Body of pancreas (tissue), 4 donors: ENCODE measurements around the gene TNFRSF11A. TPM values are rescaled to one million over a fixed set of nuclear protein-coding genes. Genes with fewer than 3 reads are reported as not detected.

ENCODE experiments used
- ATAC-seq: fragments of 150-250 bp; one replicate; pipeline ENCODE4 v1.9.1; 2016
- DNase-seq, 4 donors: peaks; one replicate each; pipeline ENCODE4 v3.0.0-alpha.2; 2019
- H3K27ac ChIP-seq, 4 donors: fragments of 200-600 bp; sonication (generic); 1 replicate in 3 of 4; 2 replicates in 1 of 4; pipeline versions ENCODE4 v1.5.1 to v1.6.1; 2016 to 2019; ENCODE audit warnings: mild to moderate bottlenecking in 1 of 4, mixed read lengths in 1 of 4, moderate library complexity in 1 of 4
- H3K27me3 ChIP-seq, 2 donors: fragments of 200-600 bp; sonication (generic); one replicate each; pipeline ENCODE4 v1.6.0; 2016; ENCODE audit warnings: mild to moderate bottlenecking in 1 of 2
- H3K36me3 ChIP-seq, 2 donors: fragments of 200-600 bp; sonication (generic); replicated peaks in 1 of 2; 2 replicates each; pipeline ENCODE4 v1.5.1; 2016; ENCODE audit warnings: low read depth in 2 of 2; ENCODE audit not compliant: insufficient read depth in 1 of 2
- H3K4me1 ChIP-seq: fragments of 200-600 bp; sonication (generic); one replicate; pipeline ENCODE4 v1.6.0; 2016
- H3K4me3 ChIP-seq, 2 donors: fragments of 200-600 bp; sonication (generic); 1 replicate in 1 of 2; 2 replicates in 1 of 2; pipeline ENCODE4 v1.5.1; 2016 to 2019
- H3K9me3 ChIP-seq, 3 donors: fragments of 200-600 bp; sonication (generic); 1 replicate in 2 of 3; 2 replicates in 1 of 3; pipeline ENCODE4 v1.5.1; 2016
- POLR2A ChIP-seq, 3 donors: fragments of 450-650 bp; IDR thresholded peaks; one replicate each; pipeline ENCODE4 v1.6.1; 2016; ENCODE audit warnings: antibody characterized with exemption in 3 of 3, mild to moderate bottlenecking in 2 of 3
- WGBS, 2 donors: methylation state at CpG; one replicate each; pipeline ENCODE4 v1.1.5; 2017; 5-methylcytosine and 5-hydroxymethylcytosine counted together
- intact Hi-C: fragments of 100-400 bp; cut with DNase I; formaldehyde crosslinking; loops from one replicate; pipeline ENCODE4 v1.15.1; 2023
- total RNA-seq, 2 donors: library from RNA; depleted of rRNA; stranded (reverse); fragments of >200 nt; gene quantifications; one replicate each; pipeline ENCODE4 v1.1.0, GENCODE V29; 2016
- TF ChIP-seq, protein P1 (sequence below), 7 experiments: fragments of 450-650 bp in 4 of 7; fragments of 200-600 bp in 3 of 7; sonication (generic) in 3 of 7; IDR thresholded peaks; one replicate each; pipeline ENCODE4 v1.5.1; 2016 to 2019; ENCODE audit warnings: antibody characterized with exemption in 7 of 7

TNFRSF11A gene
- total RNA-seq, 2 donors from 2014 or later: 3.3 to 3.4 TPM

GRCh38 chr18:62364558-62364957, 39.4 kb downstream of the TNFRSF11A start:
- 68 to 72% methylated on average over 5 of the region's 5 CpGs for WGBS, 2 donors
- ATAC-seq: no peak
- Histone ChIP-seq H3K4me1 (no peaks in the 10 kb centered on the region), H3K9me3 (no peaks in the 10 kb centered on the region), H3K27ac (no peak overlapping the region), H3K4me3 (no peak overlapping the region), H3K36me3 (no peaks in the 10 kb centered on the region), H3K27me3 (no peaks in the 10 kb centered on the region)
- intact Hi-C loops: no loop called here
- TF ChIP-seq, protein P1, sequence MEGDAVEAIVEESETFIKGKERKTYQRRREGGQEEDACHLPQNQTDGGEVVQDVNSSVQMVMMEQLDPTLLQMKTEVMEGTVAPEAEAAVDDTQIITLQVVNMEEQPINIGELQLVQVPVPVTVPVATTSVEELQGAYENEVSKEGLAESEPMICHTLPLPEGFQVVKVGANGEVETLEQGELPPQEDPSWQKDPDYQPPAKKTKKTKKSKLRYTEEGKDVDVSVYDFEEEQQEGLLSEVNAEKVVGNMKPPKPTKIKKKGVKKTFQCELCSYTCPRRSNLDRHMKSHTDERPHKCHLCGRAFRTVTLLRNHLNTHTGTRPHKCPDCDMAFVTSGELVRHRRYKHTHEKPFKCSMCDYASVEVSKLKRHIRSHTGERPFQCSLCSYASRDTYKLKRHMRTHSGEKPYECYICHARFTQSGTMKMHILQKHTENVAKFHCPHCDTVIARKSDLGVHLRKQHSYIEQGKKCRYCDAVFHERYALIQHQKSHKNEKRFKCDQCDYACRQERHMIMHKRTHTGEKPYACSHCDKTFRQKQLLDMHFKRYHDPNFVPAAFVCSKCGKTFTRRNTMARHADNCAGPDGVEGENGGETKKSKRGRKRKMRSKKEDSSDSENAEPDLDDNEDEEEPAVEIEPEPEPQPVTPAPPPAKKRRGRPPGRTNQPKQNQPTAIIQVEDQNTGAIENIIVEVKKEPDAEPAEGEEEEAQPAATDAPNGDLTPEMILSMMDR (IDR thresholded peaks at IDR 0.05): no peak
- TF ChIP-seq POLR2A (IDR thresholded peaks at IDR 0.05): no peak
- DNase-seq: no peak

DNA sequence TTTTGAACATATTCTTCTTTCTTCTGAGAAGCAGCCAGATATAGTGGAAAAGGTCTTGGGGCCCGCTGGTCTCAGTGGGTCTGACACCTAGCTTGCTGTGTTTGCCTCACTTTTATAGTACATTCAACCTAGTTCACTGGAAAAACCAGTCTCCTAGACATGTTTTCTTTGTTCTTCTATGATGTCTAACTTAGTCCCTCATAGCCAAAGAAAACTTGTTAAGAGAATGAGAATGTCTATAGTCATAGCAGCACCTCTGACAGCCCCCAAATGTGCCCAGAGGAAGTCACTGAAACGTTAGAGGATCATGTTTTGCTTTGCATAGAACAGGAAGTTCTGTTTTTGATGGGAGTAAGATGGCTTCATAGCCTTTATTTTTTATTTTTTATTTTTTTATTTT, 40.3 kb downstream of the TNFRSF11A start:
- TF ChIP-seq, protein P1 (IDR thresholded peaks at IDR 0.05): no peak
- TF ChIP-seq POLR2A (IDR thresholded peaks at IDR 0.05): no peak
- Histone ChIP-seq H3K4me3 (no peak overlapping the region), H3K4me1 (no peaks in the 10 kb centered on the region), H3K27me3 (no peaks in the 10 kb centered on the region), H3K9me3 (no peaks in the 10 kb centered on the region), H3K27ac (no peak overlapping the region), H3K36me3 (no peaks in the 10 kb centered on the region)
- intact Hi-C loops: no loop called here
- 65 to 77% methylated on average over 2 of the region's 2 CpGs for WGBS, 2 donors
- DNase-seq: no peak
- no peak for ATAC-seq

DNA sequence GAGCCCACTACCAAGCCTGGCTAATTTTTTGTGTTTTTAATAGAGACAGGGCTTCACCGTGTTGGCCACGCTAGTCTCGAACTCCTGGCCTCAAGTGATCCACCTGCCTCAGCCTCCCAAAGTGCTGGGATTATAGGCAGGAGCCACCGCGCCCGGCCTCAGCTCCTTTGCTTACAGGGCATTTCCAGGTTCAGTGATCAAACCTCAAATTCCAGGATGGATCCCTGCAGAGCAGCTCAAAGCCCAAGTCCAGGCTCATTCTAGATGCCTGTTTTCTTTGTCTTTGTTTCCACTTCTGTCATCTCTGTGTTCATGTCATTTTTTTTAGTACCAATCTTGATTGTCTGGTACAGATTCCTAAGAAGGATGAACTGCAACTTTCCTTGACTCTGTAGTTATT, 41.9 kb downstream of the TNFRSF11A start:
- no peaks in the 10 kb centered on the region for H3K9me3 ChIP-seq
- intact Hi-C loops: no loop called here
- H3K36me3 ChIP-seq: no peaks in the 10 kb centered on the region
- H3K27me3 ChIP-seq: no peaks in the 10 kb centered on the region
- ATAC-seq: no peak
- no peak for TF ChIP-seq POLR2A (IDR thresholded peaks at IDR 0.05)
- TF ChIP-seq, protein P1 (IDR thresholded peaks at IDR 0.05): no peak
- no peak overlapping the region for H3K4me3 ChIP-seq
- no peaks in the 10 kb centered on the region for H3K4me1 ChIP-seq
- 87 to 93% methylated on average over 6 of the region's 6 CpGs for WGBS, 2 donors
- no peak overlapping the region for H3K27ac ChIP-seq
- no peak for DNase-seq

DNA sequence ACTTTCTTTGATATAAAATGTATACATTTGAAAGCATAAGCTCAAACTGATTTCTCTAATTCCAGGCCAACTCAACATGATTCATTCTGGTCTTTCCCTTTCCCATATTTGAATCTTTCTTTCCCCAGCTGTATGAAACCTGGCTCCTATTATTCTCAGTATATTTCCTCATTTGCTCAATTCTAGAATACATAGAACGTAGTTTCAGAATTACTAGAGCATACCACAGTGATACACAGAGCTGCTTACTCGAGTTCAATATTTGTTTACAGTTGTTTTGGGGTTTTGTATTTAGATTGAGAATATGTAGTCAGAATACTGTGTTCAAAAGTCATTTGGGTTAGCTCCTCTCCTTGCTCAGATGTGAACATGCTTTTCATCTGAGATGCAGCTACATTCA, 43.0 kb downstream of the TNFRSF11A start:
- TF ChIP-seq, protein P1 (IDR thresholded peaks at IDR 0.05): no peak
- no peak for TF ChIP-seq POLR2A (IDR thresholded peaks at IDR 0.05)
- Histone ChIP-seq H3K9me3 (no peaks in the 10 kb centered on the region), H3K4me1 (no peaks in the 10 kb centered on the region), H3K36me3 (no peaks in the 10 kb centered on the region), H3K4me3 (no peak overlapping the region), H3K27me3 (no peaks in the 10 kb centered on the region), H3K27ac (no peak overlapping the region)
- ATAC-seq: no peak
- no peak for DNase-seq
- 73 to 82% methylated on average over 2 of the region's 2 CpGs for WGBS, 2 donors
- intact Hi-C loops: no loop called here

DNA sequence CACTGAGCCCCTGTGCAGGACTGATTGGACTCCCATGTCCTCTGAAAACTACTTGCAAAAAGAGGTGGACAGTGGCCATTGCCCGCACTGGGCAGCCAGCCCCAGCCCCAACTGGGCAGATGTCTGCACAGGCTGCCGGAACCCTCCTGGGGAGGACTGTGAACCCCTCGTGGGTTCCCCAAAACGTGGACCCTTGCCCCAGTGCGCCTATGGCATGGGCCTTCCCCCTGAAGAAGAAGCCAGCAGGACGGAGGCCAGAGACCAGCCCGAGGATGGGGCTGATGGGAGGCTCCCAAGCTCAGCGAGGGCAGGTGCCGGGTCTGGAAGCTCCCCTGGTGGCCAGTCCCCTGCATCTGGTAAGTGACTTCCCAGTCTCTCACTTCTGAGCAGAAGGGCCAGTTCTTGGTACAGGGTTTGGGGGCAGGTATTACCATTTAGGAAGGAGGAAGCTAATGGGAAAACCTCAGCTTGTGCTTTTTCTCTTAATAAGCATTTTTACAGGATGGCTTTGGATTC, 44.1 kb downstream of the TNFRSF11A start:
- TF ChIP-seq POLR2A (IDR thresholded peaks at IDR 0.05): no peak
- TF ChIP-seq, protein P1 (IDR thresholded peaks at IDR 0.05): no peak
- WGBS, 2 donors: 88% methylated on average over 9 of the region's 9 CpGs
- Histone ChIP-seq H3K9me3 (no peaks in the 10 kb centered on the region), H3K27ac (no peak overlapping the region), H3K36me3 (no peaks in the 10 kb centered on the region), H3K4me1 (no peaks in the 10 kb centered on the region), H3K4me3 (no peak overlapping the region), H3K27me3 (no peaks in the 10 kb centered on the region)
- no peak for ATAC-seq
- DNase-seq: no peak
- intact Hi-C loops: no loop called here
